GM18505 (cell line): ENCODE measurements around the gene HECA.
A peak's percentile ranks its signal among the peaks of the same experiment; 100 is the strongest.
"Not testable (repeated sequence)": the region's sequence is repeated elsewhere in the genome, so short reads cannot be mapped to it uniquely, and the experiment has no call there.

Source experiments
- ATAC-seq: cut with Tn5 transposase; IDR thresholded peaks from one replicate; pipeline ENCODE4 v1.9.1; 2021; ENCODE audit not compliant: unreplicated experiment
- POLR2A ChIP-seq: IDR thresholded peaks from 4 replicates; pipeline ENCODE4 v1.6.1; 2011; ENCODE audit warnings: borderline replicate concordance; ENCODE audit not compliant: insufficient read depth, insufficient read length; ENCODE audit errors: extremely low read depth

The HECA gene

DNA sequence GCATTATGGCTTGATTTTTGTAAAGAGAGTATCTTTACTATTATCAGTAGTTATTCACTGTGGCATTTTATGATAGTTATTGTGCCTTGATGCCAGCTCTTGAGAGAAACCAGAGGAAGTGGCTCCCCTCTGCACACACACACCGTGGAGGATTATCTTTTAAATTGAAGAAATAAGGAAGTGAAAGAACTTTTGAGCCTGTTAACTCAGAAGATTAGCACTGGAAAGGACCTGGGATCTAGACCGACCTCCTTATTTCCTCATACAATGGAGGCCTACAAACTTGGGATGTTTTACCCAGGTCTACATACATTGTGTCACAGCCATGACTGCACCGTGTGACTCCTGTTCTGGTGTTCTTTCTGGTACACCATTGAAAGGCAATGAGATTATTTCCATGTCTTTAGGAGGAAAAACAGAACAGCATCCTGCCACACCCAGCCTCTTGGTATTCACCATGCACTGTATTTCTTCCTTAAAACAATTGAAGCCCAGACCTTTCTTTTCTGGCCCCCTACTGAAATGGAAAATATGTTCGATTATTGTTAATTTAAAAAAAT lies 40.6 kb downstream of the HECA start:
- TF ChIP-seq POLR2A = no peak
- peak; percentile 78 for ATAC-seq

DNA sequence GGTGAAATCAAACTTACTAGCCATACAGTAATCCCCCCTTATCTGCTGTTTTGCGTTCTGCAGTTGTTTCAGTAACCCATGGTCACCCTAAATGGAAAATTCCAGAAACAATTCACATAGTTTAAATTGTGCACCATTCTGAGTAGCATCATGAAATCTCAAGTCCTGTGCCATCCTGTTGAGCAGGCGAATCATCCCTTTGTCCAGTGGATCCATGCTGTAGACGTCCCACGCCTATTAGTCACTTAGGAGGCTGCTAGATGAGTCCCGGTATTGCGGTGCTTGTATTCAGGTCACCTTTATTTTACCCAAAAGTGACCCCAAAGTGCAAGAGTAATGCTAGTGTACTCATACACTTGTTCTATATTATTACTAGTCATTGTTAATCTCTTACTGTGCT lies 46.4 kb downstream of the HECA start:
- no peak for ATAC-seq
- no peak for TF ChIP-seq POLR2A

DNA sequence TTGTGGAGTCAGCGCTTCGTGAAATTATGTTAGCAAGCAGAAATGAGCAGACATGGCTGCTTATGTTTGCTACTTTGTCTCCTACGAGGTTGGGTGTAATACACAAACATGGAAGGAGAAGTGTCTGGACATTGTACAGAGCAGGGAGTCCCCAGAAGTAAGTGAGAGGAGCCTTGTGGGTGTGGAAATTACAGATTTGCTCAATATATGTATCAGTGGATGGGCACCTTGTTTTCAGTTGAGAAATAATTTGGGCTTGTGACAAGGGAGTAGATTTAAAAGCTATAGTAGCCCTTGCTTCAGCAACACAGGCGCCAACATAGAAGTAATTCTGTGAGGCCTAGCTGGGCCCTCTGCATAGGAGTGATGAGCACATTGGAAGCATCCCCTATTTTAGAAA lies 49.2 kb downstream of the HECA start:
- ATAC-seq = no peak
- no peak for TF ChIP-seq POLR2A

DNA sequence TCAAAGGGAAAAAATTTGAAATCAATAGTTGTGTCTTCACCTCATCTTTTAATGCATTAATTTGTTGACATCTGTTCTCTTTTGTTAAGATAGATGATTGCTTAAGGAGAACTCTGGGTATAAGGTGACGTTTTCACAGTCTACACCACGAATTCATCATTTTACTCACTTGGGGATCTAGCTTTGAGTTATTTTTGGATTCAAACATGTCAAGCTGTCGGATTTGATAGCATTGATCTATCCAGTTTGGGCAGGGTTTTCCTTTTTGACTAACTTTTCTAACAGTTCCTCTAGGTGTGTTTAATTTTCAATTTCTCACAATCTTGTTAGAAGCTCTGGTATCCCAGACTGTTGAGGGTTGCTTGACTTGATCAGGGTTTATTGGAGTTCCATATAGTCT lies 49.6 kb downstream of the HECA start:
- TF ChIP-seq POLR2A = no peak
- ATAC-seq = no peak

DNA sequence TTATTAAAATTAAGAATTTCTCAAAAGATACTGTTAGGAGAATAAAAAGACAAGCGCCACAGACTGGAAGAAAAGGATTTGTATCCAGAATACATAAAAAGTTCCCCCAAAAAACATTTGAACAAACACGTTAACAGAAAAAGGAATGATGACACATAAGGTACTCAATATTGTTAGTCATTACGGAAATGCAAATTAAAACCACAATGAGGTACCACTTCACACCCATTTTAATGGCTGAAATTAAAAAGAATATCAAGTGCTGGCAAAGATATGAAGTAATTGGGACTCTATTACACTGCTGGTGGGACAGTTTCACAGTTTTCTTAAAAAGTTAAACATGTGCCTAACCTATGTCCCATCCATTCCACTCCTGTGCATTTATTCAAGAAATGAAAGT lies 51.4 kb downstream of the HECA start:
- no peak for TF ChIP-seq POLR2A
- ATAC-seq = no peak

DNA sequence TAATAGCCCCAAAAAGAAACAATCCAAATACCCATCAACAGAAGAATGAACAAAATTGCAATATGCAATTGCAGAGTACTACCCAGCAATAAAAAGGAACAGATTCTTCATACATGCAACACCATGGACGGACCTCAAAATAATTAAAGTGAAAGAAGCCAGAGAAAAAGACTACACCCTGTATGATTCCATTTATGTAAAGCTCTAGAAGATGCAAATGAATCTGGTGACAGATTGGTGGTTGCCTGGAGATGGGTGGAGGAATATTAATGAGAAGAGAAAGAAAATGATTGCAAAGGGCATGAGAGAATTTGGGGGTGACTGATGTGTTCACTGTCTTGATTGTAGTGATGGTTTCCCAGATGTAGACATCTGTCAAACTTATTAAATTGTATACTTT lies 51.8 kb downstream of the HECA start:
- no peak for TF ChIP-seq POLR2A
- ATAC-seq = no peak

DNA sequence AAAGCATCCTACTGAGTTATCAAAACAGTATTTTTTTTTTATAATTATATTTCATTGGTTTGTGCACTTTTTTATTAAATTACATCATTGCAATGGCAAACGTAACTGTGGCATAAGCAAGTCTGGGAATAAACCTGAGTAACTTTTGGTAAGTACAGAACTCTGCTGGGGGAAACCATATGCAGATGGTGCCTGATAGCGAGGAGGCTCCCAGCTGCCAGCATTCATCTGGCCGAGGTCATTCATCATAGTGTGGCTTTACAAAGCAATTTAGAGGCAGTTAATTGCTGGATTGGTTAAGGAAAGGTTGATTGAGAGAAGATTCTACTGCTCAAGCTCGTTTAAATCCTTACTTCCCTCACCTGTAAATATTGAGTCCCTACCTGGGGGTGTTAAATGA lies 52.6 kb downstream of the HECA start:
- ATAC-seq = no peak
- TF ChIP-seq POLR2A = no peak

DNA sequence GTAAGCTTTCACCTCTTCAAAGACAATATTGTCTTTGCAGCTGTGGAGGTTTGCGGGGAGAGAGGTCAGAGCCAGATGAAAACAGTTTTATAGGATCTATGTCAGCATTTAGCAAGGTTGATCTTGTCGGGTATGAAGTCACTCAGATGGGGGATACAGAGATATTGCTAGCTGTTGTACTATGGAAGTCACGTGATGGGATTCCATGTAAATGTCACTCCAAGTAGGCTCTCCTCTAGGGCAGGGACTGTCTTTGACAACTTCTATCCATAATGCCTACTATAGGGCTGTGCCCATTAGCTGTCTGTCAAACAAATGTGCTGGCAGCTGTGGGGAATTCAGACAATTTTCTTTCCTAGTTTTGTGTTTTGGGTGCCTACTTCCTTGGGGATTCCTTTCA lies 54.8 kb downstream of the HECA start:
- TF ChIP-seq POLR2A = no peak
- no peak for ATAC-seq

DNA sequence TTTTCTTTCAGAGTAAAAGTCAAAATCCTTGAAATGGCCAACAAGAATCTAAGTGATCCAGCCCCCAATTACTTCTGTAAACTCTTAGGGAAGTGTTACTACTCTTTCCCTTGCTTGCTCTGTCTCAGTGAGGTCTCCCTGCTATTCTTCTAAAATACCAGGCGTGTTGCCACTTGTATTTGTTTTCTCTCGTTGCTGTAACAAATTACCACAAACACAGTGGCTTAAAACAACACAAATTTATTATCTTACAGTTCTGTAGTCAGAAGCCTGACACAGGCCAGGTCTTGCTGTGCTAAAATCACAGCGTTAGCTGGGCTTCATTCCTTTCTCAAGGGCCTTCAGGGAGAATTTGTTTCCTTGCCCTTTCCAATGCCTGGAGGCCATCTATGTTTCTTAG lies 59.9 kb downstream of the HECA start:
- TF ChIP-seq POLR2A = no peak
- no peak for ATAC-seq

DNA sequence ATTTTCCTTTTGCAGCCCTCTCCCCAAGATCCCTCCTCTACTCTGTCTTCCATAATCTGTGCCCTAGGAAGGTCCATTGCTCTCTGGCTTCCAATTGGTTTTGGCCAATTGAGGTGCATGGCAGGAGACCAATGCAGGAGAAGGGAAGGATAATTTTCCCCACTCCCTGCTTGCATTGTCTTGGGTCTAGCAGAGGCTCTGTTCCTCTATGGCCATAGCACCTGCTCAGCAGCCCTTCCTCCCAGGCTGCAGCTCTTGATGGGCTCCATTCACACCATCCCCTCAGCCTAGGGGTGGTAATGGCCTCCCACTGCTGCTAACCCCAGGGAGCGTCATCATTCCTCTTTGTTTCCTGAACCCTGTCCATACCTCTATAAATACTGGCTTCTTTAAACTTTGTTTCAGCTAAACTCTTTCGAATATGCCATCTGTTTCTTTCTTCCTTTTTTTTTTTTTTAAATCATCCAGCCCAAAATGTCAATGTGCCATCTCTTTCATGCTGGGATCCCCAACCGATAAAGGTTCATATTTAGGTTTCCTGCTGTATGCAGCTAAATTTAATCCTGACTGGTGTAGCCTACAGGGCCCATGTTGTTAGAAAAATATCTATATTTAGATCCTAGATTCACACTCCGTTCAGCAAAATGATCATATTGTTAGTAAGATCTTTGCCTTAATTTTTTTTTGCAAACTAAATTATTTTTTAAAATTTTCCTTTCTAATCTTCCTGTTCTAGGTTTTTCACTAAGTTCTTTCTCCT lies 63.8 kb downstream of the HECA start:
- no peak for ATAC-seq
- TF ChIP-seq POLR2A = no peak

DNA sequence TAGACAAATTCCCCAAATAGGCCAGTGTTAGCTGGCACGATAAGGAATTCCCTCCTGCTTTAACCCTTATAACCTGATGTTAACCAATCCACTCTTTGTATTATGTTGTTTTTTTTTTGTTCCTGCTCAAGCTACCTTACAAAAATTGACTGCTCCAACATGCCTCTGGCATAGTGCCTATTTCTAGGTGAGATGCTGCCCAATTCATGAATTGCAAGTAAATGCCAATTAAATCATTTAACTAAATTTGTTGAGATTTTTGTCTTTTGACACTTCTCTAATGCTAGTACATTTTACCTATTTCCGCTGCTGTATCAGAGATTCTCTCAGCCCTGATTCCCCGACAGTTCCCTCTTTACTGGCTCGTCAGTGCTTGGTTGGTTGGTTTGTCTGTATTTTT lies 66.5 kb downstream of the HECA start:
- no peak for ATAC-seq
- TF ChIP-seq POLR2A = no peak

DNA sequence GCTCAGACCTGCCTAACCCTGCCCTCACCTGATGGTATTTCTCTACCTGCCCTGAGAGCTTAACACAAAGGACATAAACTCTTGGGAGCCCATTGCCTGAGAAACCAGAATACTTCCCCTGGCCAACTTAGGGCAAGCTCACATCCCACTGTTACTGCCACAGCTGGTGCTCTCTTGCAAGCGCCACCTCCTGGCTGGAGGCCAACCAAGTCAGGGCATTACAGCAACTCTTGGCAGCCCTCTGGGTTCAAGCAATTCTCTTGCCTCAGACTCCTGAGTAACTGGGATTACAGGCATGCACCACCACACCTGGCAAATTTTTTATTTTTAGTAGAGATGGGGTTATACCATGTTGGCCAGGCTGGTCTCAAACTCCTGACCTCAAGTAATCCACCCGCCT lies 70.1 kb downstream of the HECA start:
- no peak for TF ChIP-seq POLR2A
- ATAC-seq = no peak

DNA sequence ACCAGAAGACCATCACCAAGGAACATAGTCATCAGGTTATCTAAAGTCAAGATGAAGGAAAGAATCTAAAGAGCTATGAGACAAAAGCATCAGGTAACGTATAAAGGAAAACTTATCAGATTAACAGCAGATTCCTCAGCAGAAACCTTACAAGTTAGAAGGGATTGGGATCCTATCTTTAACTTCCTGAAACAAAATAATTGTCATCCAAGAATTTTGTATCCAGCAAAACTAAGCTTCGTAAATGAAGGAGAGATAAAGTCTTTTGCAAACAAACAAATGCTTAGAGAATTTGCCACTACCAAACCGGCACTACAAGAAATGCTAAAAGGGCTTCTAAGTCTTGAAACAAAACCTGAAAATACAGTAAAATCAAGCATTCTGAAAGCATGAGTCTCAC lies 71.0 kb downstream of the HECA start:
- no peak for ATAC-seq
- TF ChIP-seq POLR2A = no peak

DNA sequence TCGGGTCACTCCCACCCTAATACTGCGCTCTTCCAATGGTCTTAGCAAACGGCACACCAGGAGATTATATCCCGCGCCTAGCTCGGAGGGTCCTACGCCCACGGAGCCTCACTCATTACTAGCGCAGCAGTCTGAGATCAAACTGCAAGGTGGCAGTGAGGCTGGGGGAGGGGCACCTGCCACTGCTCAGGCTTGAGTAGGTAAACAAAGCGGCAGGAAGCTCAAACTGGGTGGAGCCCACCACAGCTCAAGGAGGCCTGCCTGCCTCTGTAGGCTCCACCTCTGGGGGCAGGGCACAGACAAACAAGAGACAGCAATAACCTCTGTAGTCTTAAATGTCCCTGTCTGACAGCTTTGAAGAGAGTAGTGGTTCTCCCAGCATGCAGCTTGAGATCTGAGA lies 75.9 kb downstream of the HECA start:
- ATAC-seq = not testable (repeated sequence)

DNA sequence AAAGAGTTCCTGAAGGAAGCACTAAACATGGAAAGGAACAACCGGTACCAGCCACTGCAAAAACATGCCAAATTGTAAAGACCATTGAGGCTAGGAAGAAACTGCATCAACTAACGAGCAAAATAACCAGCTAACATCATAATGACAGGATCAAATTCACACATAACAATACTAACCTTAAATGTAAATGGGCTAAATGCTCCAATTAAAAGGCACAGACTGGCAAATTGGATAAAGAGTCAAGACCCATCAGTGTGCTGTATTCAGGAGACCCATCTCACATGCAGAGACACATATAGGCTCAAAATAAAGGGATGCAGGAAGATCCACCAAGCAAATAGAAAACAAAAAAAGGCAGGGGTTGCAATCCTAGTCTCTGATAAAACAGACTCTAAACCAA lies 77.6 kb downstream of the HECA start:
- not testable (repeated sequence) for ATAC-seq
